ENCODE data around the gene GIPC3.
A peak's percentile ranks its signal among the peaks of the same experiment; 100 is the strongest.

- TF ChIP-seq KLF1 (tag by site-specific recombination; IDR thresholded peaks at IDR 0.05) (peak; percentile 39), ZNF211 (tag by site-specific recombination; IDR thresholded peaks at IDR 0.05; ENCODE audit: low read depth) (no peak)
Measured at GRCh38 chr19:3606174-3606689, 21.0 kb downstream of the GIPC3 start.
